Sigmoid colon (tissue), 4 donors: ENCODE results near the gene SLC4A1.

Experiments
- CTCF ChIP-seq, 4 experiments: fragments of 450-650 bp in 3 of 4; fragments of 200-600 bp in 1 of 4; IDR thresholded peaks; one replicate each; pipeline ENCODE4 v1.5.1; 2016 to 2019; ENCODE audit warnings: antibody characterized with exemption in 4 of 4, mild to moderate bottlenecking in 3 of 4, moderate library complexity in 2 of 4
- EP300 ChIP-seq, 4 donors: sonication (generic); formaldehyde crosslinking; IDR thresholded peaks; one replicate each; pipeline ENCODE4 v1.6.1; 2017; ENCODE audit warnings: antibody characterized with exemption in 4 of 4
- POLR2A ChIP-seq, 2 donors: fragments of 450-650 bp; IDR thresholded peaks; one replicate each; pipeline ENCODE4 v1.6.1; 2016; ENCODE audit warnings: antibody characterized with exemption in 2 of 2, mild to moderate bottlenecking in 2 of 2, moderate library complexity in 2 of 2
- POLR2AphosphoS5 ChIP-seq, 4 donors: sonication (generic); formaldehyde crosslinking; IDR thresholded peaks; one replicate each; pipeline ENCODE4 v1.6.1; 2017; ENCODE audit warnings: antibody characterized with exemption in 4 of 4

GRCh38 chr17:44272321-44272951 is 4.5 kb upstream of the SLC4A1 start:
- TF ChIP-seq CTCF (IDR thresholded peaks at IDR 0.05) (no peak), POLR2AphosphoS5 (IDR thresholded peaks at IDR 0.05) (no peak), EP300 (IDR thresholded peaks at IDR 0.05) (no peak), POLR2A (IDR thresholded peaks at IDR 0.05) (no peak)
